DMS53 (cell line): ENCODE data around the gene SF3A1.

Experiments
- DNase-seq: peaks from one replicate; lab custom pipeline; 2025; lab: John Stamatoyannopoulos, UW

The SF3A1 gene

GRCh38 chr22:30385942-30386341, 29.2 kb upstream of the SF3A1 start:
- no peak for DNase-seq

- DNase-seq = no peak
Observed at GRCh38 chr22:30383061-30383460, 26.4 kb upstream of the SF3A1 start.

DNA sequence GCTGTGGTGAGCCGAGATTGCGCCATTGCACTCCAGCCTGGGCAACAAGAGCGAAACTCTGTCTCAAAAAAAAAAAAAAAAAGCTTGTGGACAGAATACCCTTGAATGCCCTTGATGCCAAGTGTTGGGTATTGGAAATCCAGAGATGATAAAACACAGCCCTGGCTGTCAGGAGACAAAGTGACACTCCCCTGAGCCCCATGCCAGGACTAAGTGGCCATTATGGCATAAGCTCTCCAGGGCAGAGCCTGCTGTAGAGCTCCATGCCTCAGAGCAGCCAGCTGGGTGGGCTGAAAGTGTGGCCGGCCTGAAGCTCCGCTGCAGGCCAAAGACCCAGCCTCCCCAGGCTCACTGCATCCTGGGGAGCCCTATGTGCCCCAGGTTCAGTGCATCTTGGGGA, 25.6 kb upstream of the SF3A1 start:
- DNase-seq = no peak

- DNase-seq = no peak
Observed at GRCh38 chr22:30381264-30381663, 24.6 kb upstream of the SF3A1 start.

DNA sequence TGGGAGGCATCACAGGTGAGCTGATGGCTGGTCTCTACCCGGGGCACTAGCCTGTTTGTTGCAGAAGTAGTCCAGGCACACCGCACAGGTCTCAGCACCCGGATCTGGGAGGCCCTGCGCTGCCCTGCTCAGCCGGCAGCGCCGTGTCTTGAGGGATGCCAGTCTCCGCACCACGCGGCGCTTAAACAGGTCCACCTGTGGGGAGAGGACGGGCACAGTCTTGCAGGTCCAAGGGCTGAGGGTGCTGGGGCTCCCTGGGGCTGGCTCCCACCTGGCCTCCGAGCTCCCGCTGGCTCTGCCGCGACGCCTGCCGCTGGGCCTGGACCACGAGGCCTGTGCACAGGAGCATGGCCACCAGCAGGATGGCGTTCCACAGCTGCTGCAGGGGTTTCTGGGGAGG, 23.3 kb upstream of the SF3A1 start:
- DNase-seq = no peak

DNA sequence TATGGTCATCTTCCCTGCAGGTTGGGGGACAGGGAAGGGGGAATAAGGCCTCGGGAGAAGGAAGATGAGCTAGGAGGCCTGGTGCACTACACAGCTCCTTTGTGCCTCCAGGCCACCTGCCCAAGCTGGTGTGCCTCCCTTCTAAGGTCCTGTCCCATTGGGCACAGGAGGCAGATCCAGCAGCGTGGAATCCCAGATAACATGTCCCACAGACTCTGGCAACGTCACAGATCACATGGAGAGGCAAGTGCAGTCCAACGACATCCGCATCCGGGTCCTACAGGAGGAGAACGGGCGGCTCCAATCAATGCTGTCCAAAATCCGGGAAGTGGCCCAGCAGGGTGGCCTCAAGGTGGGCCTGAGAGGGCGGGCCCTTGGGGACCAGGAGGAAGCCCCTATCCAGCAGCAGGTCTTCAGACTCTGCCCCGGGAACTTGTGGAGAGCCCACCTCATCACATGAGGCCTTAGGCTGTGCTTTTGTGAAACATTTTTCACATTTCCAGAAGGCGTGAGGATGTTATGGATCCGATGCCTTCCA, 18.7 kb upstream of the SF3A1 start:
- no peak for DNase-seq

DNA sequence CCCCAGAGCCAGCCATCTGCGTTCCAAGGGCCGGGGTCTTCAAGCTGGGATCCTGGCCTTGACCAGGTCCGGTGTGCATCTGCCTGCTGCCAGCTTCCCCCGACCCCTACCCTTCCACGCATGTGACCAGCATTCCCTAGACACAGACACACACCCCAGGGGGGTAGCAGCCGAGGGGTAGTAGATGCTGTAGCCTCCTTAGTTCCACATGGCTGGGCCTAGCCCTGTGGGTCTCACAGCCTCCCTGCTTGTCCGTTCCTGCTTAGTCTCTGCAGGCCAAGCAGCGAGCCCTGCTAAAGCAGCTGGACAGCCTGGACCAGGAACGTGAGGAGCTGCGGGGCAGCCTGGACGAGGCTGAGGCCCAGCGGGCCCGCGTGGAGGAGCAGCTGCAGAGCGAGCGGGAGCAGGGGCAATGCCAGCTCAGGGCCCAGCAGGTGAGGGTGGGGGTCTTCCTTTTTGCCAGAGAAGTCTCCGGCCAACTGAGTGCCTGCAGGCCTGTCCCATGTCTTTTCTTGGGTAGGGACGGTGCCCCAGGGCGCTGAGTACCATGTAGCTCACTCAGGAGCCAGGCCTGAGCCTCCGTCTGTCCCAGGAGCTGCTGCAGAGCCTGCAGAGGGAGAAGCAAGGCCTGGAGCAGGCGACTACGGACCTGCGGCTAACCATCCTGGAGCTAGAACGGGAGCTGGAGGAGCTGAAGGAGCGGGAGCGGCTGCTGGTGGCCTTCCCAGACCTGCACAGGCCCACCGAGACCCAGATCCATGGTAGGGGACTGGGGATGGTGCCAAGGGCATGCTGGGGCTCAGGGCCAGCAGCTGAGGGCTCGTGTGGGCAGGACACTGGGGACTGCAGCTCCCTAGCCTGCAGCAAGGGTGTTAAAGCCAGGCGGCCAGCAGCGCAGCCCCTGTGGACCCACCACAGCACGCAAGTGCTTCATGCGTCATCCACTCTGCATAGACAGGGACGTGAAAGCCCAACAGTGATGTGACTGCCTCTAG, 16.9 kb upstream of the SF3A1 start:
- DNase-seq = no peak

DNA sequence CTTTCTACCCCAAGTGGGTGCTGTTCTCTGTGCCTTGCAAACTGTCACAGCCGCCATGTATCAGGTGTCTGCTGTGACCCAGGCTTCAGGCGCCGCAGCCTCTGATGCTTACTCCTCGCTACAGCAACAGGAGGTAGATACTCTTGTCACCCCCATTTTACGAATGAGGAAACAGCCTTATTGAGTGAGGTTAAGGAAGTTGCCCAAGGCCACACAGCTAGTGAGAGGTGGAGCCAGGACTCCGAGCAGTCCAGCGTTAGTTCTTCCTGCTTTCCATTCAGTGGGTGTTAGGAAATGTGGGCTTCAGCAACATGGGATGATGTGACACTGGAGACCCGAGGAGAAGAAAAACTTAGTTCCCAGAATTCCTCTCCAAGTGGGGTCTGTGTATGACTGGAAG, 16.2 kb upstream of the SF3A1 start:
- no peak for DNase-seq

DNA sequence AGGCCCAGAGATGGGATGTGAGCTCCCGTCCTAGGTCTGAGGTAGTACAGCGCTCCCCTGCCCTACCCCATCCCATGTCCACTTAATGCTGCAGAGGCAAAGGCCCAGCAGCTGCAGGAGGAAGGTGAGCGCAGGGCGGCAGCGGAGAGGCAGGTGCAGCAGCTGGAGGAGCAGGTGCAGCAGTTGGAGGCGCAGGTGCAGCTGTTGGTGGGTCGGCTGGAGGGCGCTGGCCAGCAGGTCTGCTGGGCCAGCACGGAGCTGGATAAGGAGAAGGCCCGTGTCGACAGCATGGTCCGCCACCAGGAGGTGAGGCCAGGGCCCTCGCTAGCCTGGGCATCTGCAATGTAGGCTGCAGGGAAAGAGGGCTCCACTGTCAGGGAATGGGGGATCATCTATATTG, 15.3 kb upstream of the SF3A1 start:
- peak; percentile 78 for DNase-seq

DNA sequence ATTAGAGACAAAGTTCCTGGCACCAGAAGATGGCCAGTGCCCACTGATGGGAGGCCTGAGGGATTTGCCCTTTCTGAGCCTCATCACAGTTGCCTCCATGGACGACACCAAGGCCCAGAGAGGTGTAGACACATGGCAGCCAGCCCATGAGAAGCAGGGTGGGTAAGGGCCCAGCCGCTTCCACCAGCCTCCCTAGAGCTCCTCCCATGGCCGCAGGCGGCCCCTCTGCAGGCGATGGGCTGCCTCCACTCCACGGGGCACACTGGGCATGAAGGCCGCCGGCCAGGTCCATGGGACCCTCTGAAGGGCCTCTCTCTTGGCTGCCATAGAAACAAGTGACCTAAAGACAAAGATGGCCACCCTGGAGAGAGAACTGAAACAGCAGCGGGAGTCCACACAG, 14.6 kb upstream of the SF3A1 start:
- no peak for DNase-seq

DNA sequence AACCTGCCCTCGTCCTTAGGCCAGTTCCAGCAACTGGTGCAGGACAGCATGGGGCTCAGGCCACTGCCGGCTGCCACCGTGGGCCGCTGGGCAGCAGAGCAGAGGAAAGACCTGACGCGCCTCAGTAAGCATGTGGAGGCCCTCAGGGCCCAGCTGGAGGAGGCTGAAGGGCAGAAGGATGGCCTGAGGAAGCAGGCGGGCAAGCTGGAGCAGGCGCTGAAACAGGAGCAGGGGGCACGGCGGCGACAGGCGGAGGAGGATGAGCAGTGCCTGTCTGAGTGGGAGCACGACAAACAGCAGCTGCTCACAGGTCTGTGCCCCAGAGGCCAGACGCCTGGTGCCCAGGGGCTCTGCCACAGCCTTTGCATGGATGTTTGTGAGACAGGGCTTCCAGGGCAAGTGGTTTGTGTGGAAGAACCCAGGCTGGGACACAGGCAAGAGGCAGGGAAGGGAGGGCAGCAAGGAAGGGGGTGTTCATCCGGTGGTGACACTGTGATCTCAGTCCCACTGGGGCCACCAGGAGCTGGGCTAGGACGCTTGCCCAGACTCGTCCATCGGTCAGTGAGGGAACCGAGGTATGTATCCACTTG, 14.0 kb upstream of the SF3A1 start:
- DNase-seq = peak; percentile 8

- no peak for DNase-seq
Observed at GRCh38 chr22:30368420-30368819, 11.7 kb upstream of the SF3A1 start.

- no peak for DNase-seq
Observed at GRCh38 chr22:30365891-30366290, 9.2 kb upstream of the SF3A1 start.

DNA sequence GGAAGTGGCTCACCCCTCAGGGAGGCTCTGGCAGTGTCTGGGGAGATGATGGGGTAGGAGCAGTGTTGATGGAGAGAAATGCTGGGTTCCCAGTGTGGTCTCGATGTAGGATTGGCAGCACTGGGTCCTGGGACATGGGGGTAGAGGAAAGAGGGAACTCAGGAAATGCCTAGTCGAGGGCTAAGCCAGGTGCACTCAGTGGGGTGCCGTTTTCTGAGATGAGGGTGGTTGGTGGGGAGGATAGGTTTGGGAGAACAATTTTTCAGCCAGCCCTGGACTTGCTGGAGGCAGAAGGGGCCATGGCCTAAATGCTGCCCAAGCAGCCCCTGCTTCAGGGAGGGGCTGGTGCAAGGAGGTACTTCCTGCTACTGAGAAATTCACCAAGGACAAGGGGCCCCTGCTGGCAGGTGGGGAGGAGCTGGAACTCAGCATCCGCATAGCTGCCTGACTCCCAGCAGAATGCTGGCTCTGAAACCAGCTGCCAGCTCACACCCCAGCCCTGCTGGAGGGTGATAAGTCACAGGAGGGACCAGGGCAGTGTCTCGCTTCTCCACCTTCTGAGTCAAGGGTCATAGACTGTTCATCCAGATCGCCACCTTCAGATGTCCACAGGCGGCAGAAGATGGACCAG, 6.1 kb upstream of the SF3A1 start:
- peak; percentile 5 for DNase-seq

- DNase-seq = peak; percentile 67
Observed at GRCh38 chr22:30361916-30362650, 5.4 kb upstream of the SF3A1 start.

GRCh38 chr22:30358541-30358940, 1.8 kb upstream of the SF3A1 start:
- DNase-seq = no peak

GRCh38 chr22:30357650-30358215, 1.0 kb upstream of the SF3A1 start:
- no peak for DNase-seq

GRCh38 chr22:30357236-30357570, 509 bp upstream of the SF3A1 start:
- DNase-seq = no peak

DNA sequence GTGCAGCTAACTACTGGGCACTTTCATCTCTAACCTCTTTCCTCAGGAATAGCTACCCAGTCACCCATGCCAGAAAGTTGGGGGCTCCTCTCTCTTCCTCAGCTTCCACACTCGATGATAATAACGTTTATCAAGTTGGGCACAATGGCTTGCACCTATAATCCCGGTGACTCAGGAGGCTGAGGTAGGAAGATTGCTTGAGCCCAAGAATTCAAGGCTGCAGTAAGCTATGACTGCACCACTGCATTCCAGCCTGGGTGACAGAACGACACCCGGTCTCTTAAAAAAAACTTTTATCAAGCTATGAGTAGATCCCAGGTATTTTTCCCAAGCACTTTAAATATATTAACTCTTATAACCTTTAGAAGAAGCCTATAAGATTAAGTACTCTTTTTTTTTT, 2.0 kb downstream of the SF3A1 start:
- DNase-seq = no peak

DNA sequence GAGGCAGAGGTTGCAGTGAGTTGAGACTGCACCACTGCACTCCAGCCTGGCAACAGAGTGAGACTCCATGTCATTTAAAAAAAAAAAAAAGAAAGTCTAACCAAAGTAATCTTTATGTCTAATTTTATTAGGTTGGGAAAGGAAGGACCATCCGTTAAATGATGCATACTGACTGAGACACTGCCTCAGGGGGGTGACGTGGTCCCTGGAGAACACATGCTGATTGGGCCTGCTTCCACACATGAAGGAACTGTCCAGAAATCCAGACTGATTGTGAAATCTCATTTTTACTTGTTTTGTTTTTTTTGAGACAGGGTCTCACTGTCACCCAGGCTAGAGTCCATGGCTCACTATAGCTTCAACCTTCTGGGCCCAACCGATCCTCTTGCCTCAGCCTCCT, 5.5 kb downstream of the SF3A1 start:
- DNase-seq = no peak

- no peak for DNase-seq
Observed at GRCh38 chr22:30348809-30349208, 7.9 kb downstream of the SF3A1 start.

- no peak for DNase-seq
Observed at GRCh38 chr22:30348404-30348803, 8.3 kb downstream of the SF3A1 start.
